GM21381 (cell line): ENCODE measurements around the gene PROKR2.

Experiments
- ATAC-seq: cut with Tn5 transposase; IDR thresholded peaks from one replicate; pipeline ENCODE4 v1.9.1; 2021; ENCODE audit warnings: mild to moderate bottlenecking, moderate library complexity; ENCODE audit not compliant: unreplicated experiment

PROKR2 gene

GRCh38 chr20:5316188-5317158 lies at the start of gene PROKR2:
PROKR2 (minus strand) TSS chr20:5316954; CDS start chr20:5314369, 2,585 bp downstream.
- no peak for ATAC-seq

GRCh38 chr20:5364997-5365597 lies 48.3 kb upstream of the PROKR2 start:
- ATAC-seq: no peak

GRCh38 chr20:5364136-5364821 lies 47.5 kb upstream of the PROKR2 start:
- no peak for ATAC-seq

GRCh38 chr20:5362771-5363170 lies 46.0 kb upstream of the PROKR2 start:
- ATAC-seq: no peak

- ATAC-seq: no peak
These were observed 44.4 kb upstream of the PROKR2 start for GRCh38 chr20:5361176-5361575.

- ATAC-seq: no peak
These were observed 41.2 kb upstream of the PROKR2 start for GRCh38 chr20:5357946-5358345.

GRCh38 chr20:5356941-5357340 lies 40.2 kb upstream of the PROKR2 start:
- no peak for ATAC-seq

- ATAC-seq: no peak
These were observed 38.1 kb upstream of the PROKR2 start for GRCh38 chr20:5354901-5355300.

- ATAC-seq: no peak
These were observed 37.1 kb upstream of the PROKR2 start for GRCh38 chr20:5353624-5354496.

GRCh38 chr20:5349448-5349847 lies 32.7 kb upstream of the PROKR2 start:
- ATAC-seq: no peak

- no peak for ATAC-seq
These were observed 25.3 kb upstream of the PROKR2 start for GRCh38 chr20:5342021-5342420.

GRCh38 chr20:5331340-5331739 lies 14.6 kb upstream of the PROKR2 start:
- ATAC-seq: no peak

- ATAC-seq: no peak
These were observed 11.5 kb upstream of the PROKR2 start for GRCh38 chr20:5328268-5328667.

- no peak for ATAC-seq
These were observed 10.6 kb upstream of the PROKR2 start for GRCh38 chr20:5327356-5327755.

GRCh38 chr20:5315807-5316187 lies 957 bp downstream of the PROKR2 start:
- no peak for ATAC-seq

- ATAC-seq: no peak
These were observed 2.8 kb downstream of the PROKR2 start for GRCh38 chr20:5313916-5314315.

- ATAC-seq: no peak
These were observed 4.2 kb downstream of the PROKR2 start for GRCh38 chr20:5312518-5312917.

GRCh38 chr20:5309971-5310370 lies 6.8 kb downstream of the PROKR2 start:
- ATAC-seq: no peak

GRCh38 chr20:5298811-5299210 lies 17.9 kb downstream of the PROKR2 start:
- ATAC-seq: no peak

- ATAC-seq: no peak
These were observed 19.3 kb downstream of the PROKR2 start for GRCh38 chr20:5297280-5298004.
